ENCODE data around the gene ZNF521. TPM values are rescaled to one million over a fixed set of nuclear protein-coding genes. Genes with fewer than 3 reads are reported as not detected.

The ZNF521 gene
- total and polyA plus RNA-seq, 10 of the 15 experiments (the other 5 are each of a cell fraction or from before 2014, with no cell fraction given) = 0.02 to 0.05 (median 0.04) TPM; not detected in 6

- ATAC-seq (no peak), DNase-seq (ENCODE audit: low read depth, low spot score) (no peak), FAIRE-seq (no peak)
- SMC1A ChIA-PET (ENCODE audit: uncharacterized antibody, unreplicated experiment) = no interaction called here
- H2AFZ ChIP-seq (ENCODE audit: control insufficient read depth, low read depth, low read length) = no peak overlapping the region
- no peaks in the 10 kb centered on the region for H3K79me2 ChIP-seq (ENCODE audit: control insufficient read depth, insufficient read depth, low read length)
- no peak overlapping the region for H3K27ac ChIP-seq (ENCODE audit: control insufficient read depth, insufficient read depth)
- BruUV-seq (replicated peaks) = no TSS peak
- POLR2A ChIA-PET = no interaction called here
- H3K9me3 ChIP-seq (replicated peaks; ENCODE audit: control insufficient read depth, insufficient read depth, low read length) = no peaks in the 10 kb centered on the region
- no peaks in the 10 kb centered on the region for H3K27me3 ChIP-seq (replicated peaks in 1 of 2; ENCODE audit: control insufficient read depth in 2 of 2, insufficient read depth in 2 of 2, low read length in 1 of 2)
- RAD21 ChIA-PET (ENCODE audit: unreplicated experiment) = no interaction called here
- no peak overlapping the region for H3K9ac ChIP-seq (ENCODE audit: control insufficient read depth, insufficient read depth, low read length)
- H3K4me1 ChIP-seq (ENCODE audit: control insufficient read depth, insufficient read depth, low read length) = no peaks in the 10 kb centered on the region
- in situ Hi-C loops (cut with MboI) = no loop called here
- H3K36me3 ChIP-seq (ENCODE audit: control insufficient read depth in 2 of 2, insufficient read depth in 2 of 2, low read length in 1 of 2) = no peaks in the 10 kb centered on the region
- no peak overlapping the region for H3K4me2 ChIP-seq (ENCODE audit: control insufficient read depth, insufficient read depth)
- intact Hi-C loops (cut with micrococcal nuclease; ENCODE audit: unreplicated experiment) = no loop called here
- CTCF ChIA-PET = interaction anchor here (1.4 kb wide), 1 partner anchor 14 kb away, joined by 5 read pairs; no protein-coding TSS in a partner anchor
- TF ChIP-seq JUND (IDR thresholded peaks at IDR 0.05; ENCODE audit: low read depth, low read length) (no peak), TCF12 (IDR thresholded peaks at IDR 0.05; ENCODE audit: low read depth, low read length) (no peak)
- TF ChIP-seq, protein P1, sequence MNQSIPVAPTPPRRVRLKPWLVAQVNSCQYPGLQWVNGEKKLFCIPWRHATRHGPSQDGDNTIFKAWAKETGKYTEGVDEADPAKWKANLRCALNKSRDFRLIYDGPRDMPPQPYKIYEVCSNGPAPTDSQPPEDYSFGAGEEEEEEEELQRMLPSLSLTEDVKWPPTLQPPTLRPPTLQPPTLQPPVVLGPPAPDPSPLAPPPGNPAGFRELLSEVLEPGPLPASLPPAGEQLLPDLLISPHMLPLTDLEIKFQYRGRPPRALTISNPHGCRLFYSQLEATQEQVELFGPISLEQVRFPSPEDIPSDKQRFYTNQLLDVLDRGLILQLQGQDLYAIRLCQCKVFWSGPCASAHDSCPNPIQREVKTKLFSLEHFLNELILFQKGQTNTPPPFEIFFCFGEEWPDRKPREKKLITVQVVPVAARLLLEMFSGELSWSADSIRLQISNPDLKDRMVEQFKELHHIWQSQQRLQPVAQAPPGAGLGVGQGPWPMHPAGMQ (IDR thresholded peaks at IDR 0.05; ENCODE audit: borderline replicate concordance) = no peak
- TF ChIP-seq, protein P2, sequence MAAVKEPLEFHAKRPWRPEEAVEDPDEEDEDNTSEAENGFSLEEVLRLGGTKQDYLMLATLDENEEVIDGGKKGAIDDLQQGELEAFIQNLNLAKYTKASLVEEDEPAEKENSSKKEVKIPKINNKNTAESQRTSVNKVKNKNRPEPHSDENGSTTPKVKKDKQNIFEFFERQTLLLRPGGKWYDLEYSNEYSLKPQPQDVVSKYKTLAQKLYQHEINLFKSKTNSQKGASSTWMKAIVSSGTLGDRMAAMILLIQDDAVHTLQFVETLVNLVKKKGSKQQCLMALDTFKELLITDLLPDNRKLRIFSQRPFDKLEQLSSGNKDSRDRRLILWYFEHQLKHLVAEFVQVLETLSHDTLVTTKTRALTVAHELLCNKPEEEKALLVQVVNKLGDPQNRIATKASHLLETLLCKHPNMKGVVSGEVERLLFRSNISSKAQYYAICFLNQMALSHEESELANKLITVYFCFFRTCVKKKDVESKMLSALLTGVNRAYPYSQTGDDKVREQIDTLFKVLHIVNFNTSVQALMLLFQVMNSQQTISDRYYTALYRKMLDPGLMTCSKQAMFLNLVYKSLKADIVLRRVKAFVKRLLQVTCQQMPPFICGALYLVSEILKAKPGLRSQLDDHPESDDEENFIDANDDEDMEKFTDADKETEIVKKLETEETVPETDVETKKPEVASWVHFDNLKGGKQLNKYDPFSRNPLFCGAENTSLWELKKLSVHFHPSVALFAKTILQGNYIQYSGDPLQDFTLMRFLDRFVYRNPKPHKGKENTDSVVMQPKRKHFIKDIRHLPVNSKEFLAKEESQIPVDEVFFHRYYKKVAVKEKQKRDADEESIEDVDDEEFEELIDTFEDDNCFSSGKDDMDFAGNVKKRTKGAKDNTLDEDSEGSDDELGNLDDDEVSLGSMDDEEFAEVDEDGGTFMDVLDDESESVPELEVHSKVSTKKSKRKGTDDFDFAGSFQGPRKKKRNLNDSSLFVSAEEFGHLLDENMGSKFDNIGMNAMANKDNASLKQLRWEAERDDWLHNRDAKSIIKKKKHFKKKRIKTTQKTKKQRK (IDR thresholded peaks at IDR 0.05; ENCODE audit: low read depth, low read length) = no peak
- no peak overlapping the region for H3K4me3 ChIP-seq
- no peaks in the 10 kb centered on the region for H4K20me1 ChIP-seq (ENCODE audit: control insufficient read depth, insufficient read depth)
- WGBS (ENCODE audit: insufficient coverage, insufficient replicate concordance, low lambda C conversion rate, missing lambda C conversion rate) = 19% methylated on average over 5 of the region's 5 CpGs
Observed at GRCh38 chr18:25075331-25075730, 276.6 kb downstream of the ZNF521 start.
